Neural cell (in vitro differentiated cells): ENCODE data around the gene SMG9.

Experiments
- EP300 ChIP-seq: fragments of 450-650 bp; conservative IDR thresholded peaks from 2 replicates; pipeline ENCODE4 v1.6.1; 2014; ENCODE audit warnings: antibody characterized with exemption, mild to moderate bottlenecking, moderate library complexity; ENCODE audit not compliant: poor library complexity, severe bottlenecking
- EZH2 ChIP-seq: fragments of 200-600, 300-800 bp; shearing (Covaris generic), sonication (generic); IDR thresholded peaks from 2 replicates; pipeline ENCODE4 v1.6.1; 2014; ENCODE audit warnings: antibody characterized with exemption, low read length, borderline replicate concordance, mild to moderate bottlenecking; ENCODE audit not compliant: insufficient read depth, poor library complexity, severe bottlenecking
- POLR2AphosphoS5 ChIP-seq: IDR thresholded peaks from 2 replicates; pipeline ENCODE4 v1.6.1; 2012
- RAD21 ChIP-seq: fragments of 450-650 bp; conservative IDR thresholded peaks from 2 replicates; pipeline ENCODE4 v1.6.1; 2014; ENCODE audit warnings: antibody characterized with exemption, mild to moderate bottlenecking, moderate library complexity
- TAF1 ChIP-seq: IDR thresholded peaks from 2 replicates; pipeline ENCODE4 v1.6.1; 2012; ENCODE audit warnings: low read depth
- TF ChIP-seq, protein P1 (sequence below): fragments of 450-650 bp; IDR thresholded peaks from 2 replicates; pipeline ENCODE4 v1.5.1; 2014; ENCODE audit warnings: antibody characterized with exemption, mild to moderate bottlenecking, moderate library complexity; ENCODE audit not compliant: poor library complexity, severe bottlenecking
- TF ChIP-seq, protein P2 (sequence below): IDR thresholded peaks from 2 replicates; pipeline ENCODE4 v1.6.1; 2012; ENCODE audit warnings: borderline replicate concordance

DNA sequence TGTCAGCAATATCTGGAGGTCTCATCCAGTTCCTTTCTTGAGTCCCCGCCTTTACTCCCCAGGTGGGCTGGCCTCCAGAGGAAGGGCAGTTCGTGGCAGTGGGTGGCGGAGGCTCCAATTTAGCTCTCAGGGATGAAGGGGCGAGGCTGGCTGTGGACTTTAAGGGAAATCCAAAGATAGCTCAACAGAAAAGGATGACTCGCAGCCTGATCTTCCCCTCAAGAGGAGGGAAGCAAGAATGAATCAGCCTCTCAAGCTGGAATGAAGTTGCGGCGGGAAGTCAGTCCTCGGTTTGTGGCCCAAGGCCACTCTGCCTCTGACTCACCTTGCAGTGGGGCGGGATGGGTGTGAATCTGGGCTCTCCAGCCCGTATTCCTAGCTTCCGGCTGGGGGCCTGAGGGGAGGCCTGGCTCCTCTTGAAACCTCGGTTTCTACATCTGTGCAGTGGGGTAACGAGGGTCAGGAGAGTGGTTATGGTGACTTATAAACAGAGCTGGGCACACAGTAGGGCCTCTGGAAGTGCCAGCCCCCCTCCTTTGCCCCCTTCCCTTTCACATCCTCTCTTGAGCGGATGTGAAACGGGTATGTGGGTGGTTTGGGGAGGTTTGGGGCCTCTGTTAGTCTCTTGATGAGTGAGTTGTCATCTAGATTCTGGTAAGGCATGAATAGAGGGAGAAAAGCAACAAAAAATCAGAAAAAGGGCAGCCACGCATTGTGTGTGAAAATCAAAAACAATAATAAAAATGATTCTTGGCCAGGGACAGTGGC lies 10.5 kb upstream of the SMG9 start:
- TF ChIP-seq, protein P1, sequence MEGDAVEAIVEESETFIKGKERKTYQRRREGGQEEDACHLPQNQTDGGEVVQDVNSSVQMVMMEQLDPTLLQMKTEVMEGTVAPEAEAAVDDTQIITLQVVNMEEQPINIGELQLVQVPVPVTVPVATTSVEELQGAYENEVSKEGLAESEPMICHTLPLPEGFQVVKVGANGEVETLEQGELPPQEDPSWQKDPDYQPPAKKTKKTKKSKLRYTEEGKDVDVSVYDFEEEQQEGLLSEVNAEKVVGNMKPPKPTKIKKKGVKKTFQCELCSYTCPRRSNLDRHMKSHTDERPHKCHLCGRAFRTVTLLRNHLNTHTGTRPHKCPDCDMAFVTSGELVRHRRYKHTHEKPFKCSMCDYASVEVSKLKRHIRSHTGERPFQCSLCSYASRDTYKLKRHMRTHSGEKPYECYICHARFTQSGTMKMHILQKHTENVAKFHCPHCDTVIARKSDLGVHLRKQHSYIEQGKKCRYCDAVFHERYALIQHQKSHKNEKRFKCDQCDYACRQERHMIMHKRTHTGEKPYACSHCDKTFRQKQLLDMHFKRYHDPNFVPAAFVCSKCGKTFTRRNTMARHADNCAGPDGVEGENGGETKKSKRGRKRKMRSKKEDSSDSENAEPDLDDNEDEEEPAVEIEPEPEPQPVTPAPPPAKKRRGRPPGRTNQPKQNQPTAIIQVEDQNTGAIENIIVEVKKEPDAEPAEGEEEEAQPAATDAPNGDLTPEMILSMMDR, result no peak
- no peak for TF ChIP-seq EP300
- no peak for TF ChIP-seq POLR2AphosphoS5
- no peak for TF ChIP-seq EZH2
- no peak for TF ChIP-seq RAD21
- TF ChIP-seq, protein P2, sequence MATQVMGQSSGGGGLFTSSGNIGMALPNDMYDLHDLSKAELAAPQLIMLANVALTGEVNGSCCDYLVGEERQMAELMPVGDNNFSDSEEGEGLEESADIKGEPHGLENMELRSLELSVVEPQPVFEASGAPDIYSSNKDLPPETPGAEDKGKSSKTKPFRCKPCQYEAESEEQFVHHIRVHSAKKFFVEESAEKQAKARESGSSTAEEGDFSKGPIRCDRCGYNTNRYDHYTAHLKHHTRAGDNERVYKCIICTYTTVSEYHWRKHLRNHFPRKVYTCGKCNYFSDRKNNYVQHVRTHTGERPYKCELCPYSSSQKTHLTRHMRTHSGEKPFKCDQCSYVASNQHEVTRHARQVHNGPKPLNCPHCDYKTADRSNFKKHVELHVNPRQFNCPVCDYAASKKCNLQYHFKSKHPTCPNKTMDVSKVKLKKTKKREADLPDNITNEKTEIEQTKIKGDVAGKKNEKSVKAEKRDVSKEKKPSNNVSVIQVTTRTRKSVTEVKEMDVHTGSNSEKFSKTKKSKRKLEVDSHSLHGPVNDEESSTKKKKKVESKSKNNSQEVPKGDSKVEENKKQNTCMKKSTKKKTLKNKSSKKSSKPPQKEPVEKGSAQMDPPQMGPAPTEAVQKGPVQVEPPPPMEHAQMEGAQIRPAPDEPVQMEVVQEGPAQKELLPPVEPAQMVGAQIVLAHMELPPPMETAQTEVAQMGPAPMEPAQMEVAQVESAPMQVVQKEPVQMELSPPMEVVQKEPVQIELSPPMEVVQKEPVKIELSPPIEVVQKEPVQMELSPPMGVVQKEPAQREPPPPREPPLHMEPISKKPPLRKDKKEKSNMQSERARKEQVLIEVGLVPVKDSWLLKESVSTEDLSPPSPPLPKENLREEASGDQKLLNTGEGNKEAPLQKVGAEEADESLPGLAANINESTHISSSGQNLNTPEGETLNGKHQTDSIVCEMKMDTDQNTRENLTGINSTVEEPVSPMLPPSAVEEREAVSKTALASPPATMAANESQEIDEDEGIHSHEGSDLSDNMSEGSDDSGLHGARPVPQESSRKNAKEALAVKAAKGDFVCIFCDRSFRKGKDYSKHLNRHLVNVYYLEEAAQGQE, result no peak
- TF ChIP-seq TAF1, result no peak
